Spleen (tissue), 11 donors: ENCODE data around the gene RABEP1. TPM values are rescaled to one million over a fixed set of nuclear protein-coding genes. Genes with fewer than 3 reads are reported as not detected.

ENCODE experiments used
- DNase-seq: peaks from one replicate; pipeline ENCODE4 v3.0.0-alpha.2; 2020
- H3K27ac ChIP-seq, 8 donors: fragments of 200-600 bp; sonication (generic) in 7 of 8; 1 replicate in 4 of 8; 2 replicates in 4 of 8; pipeline versions ENCODE4 v1.5.0 to v1.8.0; 2016 to 2021; ENCODE audit warnings: inconsistent platforms in 4 of 8, mild to moderate bottlenecking in 4 of 8, moderate library complexity in 1 of 8
- H3K27me3 ChIP-seq, 7 donors: fragments of 200-600 bp; sonication (generic) in 6 of 7; replicated peaks in 1 of 7; 1 replicate in 4 of 7; 2 replicates in 3 of 7; pipeline versions ENCODE4 v1.5.0 to v1.8.0; 2016 to 2021; ENCODE audit warnings: inconsistent platforms in 3 of 7, mild to moderate bottlenecking in 1 of 7
- H3K36me3 ChIP-seq, 6 donors: fragments of 200-600 bp; sonication (generic) in 5 of 6; 1 replicate in 4 of 6; 2 replicates in 2 of 6; pipeline versions ENCODE4 v1.5.0 to v1.8.0; 2016 to 2021; ENCODE audit warnings: inconsistent platforms in 2 of 6
- H3K4me1 ChIP-seq, 6 donors: fragments of 200-600 bp; sonication (generic) in 5 of 6; 1 replicate in 3 of 6; 2 replicates in 3 of 6; pipeline versions ENCODE4 v1.5.0 to v1.8.0; 2016 to 2021; ENCODE audit warnings: inconsistent platforms in 3 of 6
- H3K4me3 ChIP-seq, 8 donors: fragments of 200-600 bp; sonication (generic) in 7 of 8; 1 replicate in 4 of 8; 2 replicates in 4 of 8; pipeline versions ENCODE4 v1.5.0 to v1.8.0; 2016 to 2021; ENCODE audit warnings: inconsistent platforms in 4 of 8, mild to moderate bottlenecking in 4 of 8, moderate library complexity in 2 of 8
- H3K9me3 ChIP-seq, 8 donors: fragments of 200-600 bp; sonication (generic) in 7 of 8; 1 replicate in 4 of 8; 2 replicates in 4 of 8; pipeline versions ENCODE4 v1.5.0 to v1.8.0; 2016 to 2021; ENCODE audit warnings: inconsistent platforms in 4 of 8
- POLR2A ChIP-seq, 3 donors: fragments of 450-650 bp; IDR thresholded peaks; one replicate each; pipeline ENCODE4 v1.5.1; 2017; ENCODE audit warnings: antibody characterized with exemption in 3 of 3, mild to moderate bottlenecking in 1 of 3
- POLR2AphosphoS5 ChIP-seq, 3 donors: sonication (generic); formaldehyde crosslinking; IDR thresholded peaks; one replicate each; pipeline ENCODE4 v1.5.1; 2017; ENCODE audit warnings: antibody characterized with exemption in 3 of 3
- WGBS, 5 donors: extraction: QIAGEN DNeasy Blood & Tissue Kit in 3 of 5; methylation state at CpG; one replicate each; pipeline versions ENCODE4 v1.1.5 to v1.1.7; 2013 to 2018; 5-methylcytosine and 5-hydroxymethylcytosine counted together
- intact Hi-C: fragments of 100-400 bp; cut with DNase I; formaldehyde crosslinking; loops from one replicate; pipeline ENCODE4 v1.15.0; 2023; ENCODE audit warnings: low total_unique reads
- polyA plus RNA-seq, 3 donors: library from polyadenylated mRNA; stranded (reverse); fragments of 200-250 nt; gene quantifications; one replicate each; pipeline ENCODE4 v1.2.1, GENCODE V29; 2013
- total RNA-seq, 7 donors: library from RNA; depleted of rRNA in 3 of 7; stranded (reverse); fragments of >200 nt in 3 of 7; fragmentation: NEBNext Ultra II Directional in 4 of 7; extraction: Animal tissue kit (Norgen Biotek cat#: 25700) in 4 of 7; gene quantifications; one replicate each; pipeline versions ENCODE4 v1.1.0 to v1.2.1, GENCODE V29; 2016 to 2021
- TF ChIP-seq, protein P1 (sequence below), 11 experiments: fragments of 200-600 bp in 7 of 11; fragments of 450-650 bp in 4 of 11; sonication (generic) in 4 of 11; IDR thresholded peaks in 8 of 11; conservative IDR thresholded peaks in 3 of 11; 1 replicate in 7 of 11; 2 replicates in 4 of 11; pipeline versions ENCODE4 v1.4.0 to v1.8.0; 2016 to 2021; ENCODE audit warnings: antibody characterized with exemption in 11 of 11, inconsistent platforms in 4 of 11, mild to moderate bottlenecking in 1 of 11
- donor health status: healthy with polysubstance abuse.
- donor health status: DM: no; HTN: no; CAD: no; lungs with moderate emphysema.
- donor health status: DM: no; HTN: no; CAD: no.
- donor health status: Bipolar disorder and iron deficiency.
- donor health status: healthy.
- donor health status: DM: no; HTN: no; CAD: no.
- donor health status: DM: yes; HTN: yes; CAD: no.

Gene RABEP1
- total and polyA plus RNA-seq, 10 donors = 17.1 to 58.0 (median 50.1) TPM

DNA sequence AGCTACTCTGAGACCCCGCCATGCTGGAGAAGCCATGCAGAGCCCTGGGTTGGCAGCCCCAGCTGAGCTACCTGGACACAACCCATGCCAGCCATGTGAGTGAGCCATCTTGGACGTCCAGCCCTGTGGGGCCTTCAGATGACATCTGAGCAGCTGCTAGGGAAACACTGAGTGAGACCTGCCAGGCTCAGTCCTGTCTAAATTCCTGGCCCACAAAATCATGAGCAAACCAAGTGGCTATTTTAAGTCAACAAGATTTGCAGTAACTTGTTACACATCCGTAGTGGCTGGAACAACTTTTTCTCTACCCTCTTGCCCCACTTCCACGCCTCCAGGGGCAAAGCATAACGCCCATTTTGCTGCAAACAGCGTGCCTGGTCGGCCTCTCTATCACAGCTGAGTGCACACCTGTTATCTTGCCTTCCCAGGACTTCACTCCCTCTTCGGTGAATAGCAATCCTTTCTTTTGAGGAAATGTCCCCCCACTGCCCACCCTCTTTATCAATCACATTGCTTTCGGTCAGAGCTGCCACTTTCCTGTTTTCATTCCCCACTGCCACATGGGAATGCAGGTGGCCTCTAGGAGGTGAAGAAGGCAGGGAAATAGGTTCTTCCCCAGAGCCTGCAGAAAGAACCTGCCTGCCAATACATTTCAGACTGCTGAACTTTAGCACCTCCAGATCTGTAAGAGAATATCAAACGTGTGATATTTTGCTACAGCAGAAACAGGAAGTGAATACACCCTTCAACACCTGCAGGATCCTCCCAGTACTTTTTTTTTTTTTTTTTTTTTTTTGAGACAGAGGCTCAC is 40.0 kb upstream of the RABEP1 start:
- peak; percentile 78 for DNase-seq
- TF ChIP-seq POLR2A (IDR thresholded peaks at IDR 0.05) (no peak), POLR2AphosphoS5 (IDR thresholded peaks at IDR 0.05) (peak in 1 of 3 donors; percentile 30)
- TF ChIP-seq, protein P1, sequence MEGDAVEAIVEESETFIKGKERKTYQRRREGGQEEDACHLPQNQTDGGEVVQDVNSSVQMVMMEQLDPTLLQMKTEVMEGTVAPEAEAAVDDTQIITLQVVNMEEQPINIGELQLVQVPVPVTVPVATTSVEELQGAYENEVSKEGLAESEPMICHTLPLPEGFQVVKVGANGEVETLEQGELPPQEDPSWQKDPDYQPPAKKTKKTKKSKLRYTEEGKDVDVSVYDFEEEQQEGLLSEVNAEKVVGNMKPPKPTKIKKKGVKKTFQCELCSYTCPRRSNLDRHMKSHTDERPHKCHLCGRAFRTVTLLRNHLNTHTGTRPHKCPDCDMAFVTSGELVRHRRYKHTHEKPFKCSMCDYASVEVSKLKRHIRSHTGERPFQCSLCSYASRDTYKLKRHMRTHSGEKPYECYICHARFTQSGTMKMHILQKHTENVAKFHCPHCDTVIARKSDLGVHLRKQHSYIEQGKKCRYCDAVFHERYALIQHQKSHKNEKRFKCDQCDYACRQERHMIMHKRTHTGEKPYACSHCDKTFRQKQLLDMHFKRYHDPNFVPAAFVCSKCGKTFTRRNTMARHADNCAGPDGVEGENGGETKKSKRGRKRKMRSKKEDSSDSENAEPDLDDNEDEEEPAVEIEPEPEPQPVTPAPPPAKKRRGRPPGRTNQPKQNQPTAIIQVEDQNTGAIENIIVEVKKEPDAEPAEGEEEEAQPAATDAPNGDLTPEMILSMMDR (IDR thresholded peaks at IDR 0.05 in 8 of 11, conservative IDR thresholded peaks at IDR 0.05 in 3 of 11) = peak in 3 of 11 experiments; percentile 8 to 42 (median 10)
- WGBS, 5 donors = 50 to 58% (median 57%) methylated on average over 10 of the region's 10 CpGs

DNA sequence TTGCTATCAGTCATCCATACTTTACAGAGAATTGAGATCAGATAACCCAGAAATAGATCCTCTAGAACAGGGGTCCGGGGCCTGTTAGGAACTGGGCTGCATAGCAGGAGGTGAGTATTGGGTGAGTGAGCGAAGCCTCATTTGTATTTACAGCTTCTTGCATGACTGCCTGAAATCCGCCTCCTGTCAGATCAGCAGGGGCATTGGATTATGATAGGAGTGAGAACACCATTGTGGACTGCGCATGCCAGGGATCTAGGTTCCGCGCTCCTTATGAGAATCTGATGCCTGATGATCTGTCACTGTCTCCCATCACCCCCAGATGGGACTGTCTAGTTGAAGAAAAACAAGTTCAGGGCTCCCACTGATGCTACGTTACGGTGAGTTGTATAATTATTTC is 34.5 kb upstream of the RABEP1 start:
- Histone ChIP-seq H3K4me1 (peaks cover 4 to 35% (median 18%) of the 10 kb centered on the region in 6 donors), H3K27me3 (no peaks in the 10 kb centered on the region), H3K9me3 (no peaks in the 10 kb centered on the region), H3K4me3 (no peak overlapping the region), H3K36me3 (no peaks in the 10 kb centered on the region), H3K27ac (peak overlapping the region in 3 of 8 donors; percentile 33 to 56 (median 45))
- TF ChIP-seq POLR2AphosphoS5 (IDR thresholded peaks at IDR 0.05) (no peak), POLR2A (IDR thresholded peaks at IDR 0.05) (no peak)
- TF ChIP-seq, protein P1 (IDR thresholded peaks at IDR 0.05 in 8 of 11, conservative IDR thresholded peaks at IDR 0.05 in 3 of 11) = no peak
- WGBS, 5 donors = 90 to 97% (median 95%) methylated on average over 8 of the region's 8 CpGs
- intact Hi-C loops = no loop called here
- peak; percentile 8 for DNase-seq

More for the DNA sequence above, 40.0 kb upstream of the RABEP1 start:
- no peaks in the 10 kb centered on the region for H3K9me3 ChIP-seq
- H3K27me3 ChIP-seq = no peaks in the 10 kb centered on the region
- H3K27ac ChIP-seq = peak overlapping the region; percentile 67 to 93 (median 84)
- H3K4me3 ChIP-seq = peak overlapping the region in 1 of 8 donors; percentile 32
- peaks cover 4 to 52% (median 37%) of the 10 kb centered on the region in 6 donors for H3K4me1 ChIP-seq
- intact Hi-C loops = no loop called here
- no peaks in the 10 kb centered on the region for H3K36me3 ChIP-seq

DNA sequence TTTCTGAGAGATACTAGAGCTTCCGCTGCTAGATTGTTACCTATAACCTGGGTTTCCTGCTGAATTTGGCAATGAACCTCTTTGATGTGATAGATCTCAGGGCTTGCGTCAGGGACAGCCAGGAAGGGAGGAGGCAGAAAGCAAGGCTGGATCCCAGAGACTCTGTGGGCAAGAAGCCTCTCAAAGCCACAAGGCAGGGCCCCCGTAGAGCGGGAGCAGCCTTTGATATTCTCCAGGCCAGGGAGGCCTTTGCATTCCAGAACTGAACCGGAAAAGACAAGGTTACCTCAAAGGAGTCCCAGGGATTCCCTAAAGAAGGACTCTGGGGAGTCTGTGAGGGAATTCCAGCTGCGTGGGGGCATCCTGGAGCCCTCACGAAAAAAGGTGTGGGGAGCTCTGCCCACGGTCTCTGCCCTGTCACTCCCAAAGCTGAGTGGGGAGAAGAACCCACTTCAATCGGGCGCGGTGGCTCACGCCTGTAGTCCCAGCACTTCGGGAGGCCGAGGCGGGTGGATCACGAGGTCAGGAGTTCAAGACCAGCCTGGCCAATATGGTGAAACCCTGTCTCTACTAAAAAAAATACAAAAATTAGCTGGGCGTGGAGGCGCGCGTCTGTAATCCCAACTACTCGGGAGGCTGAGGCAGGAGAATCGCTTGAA is 33.1 kb upstream of the RABEP1 start:
- intact Hi-C loops = no loop called here

More for the DNA sequence above, 33.1 kb upstream of the RABEP1 start:
- peak; percentile 54 for DNase-seq
- Histone ChIP-seq H3K27ac (no peak overlapping the region), H3K4me3 (no peak overlapping the region), H3K27me3 (no peaks in the 10 kb centered on the region), H3K36me3 (no peaks in the 10 kb centered on the region), H3K9me3 (no peaks in the 10 kb centered on the region), H3K4me1 (peaks cover 0 to 26% (median 9%) of the 10 kb centered on the region in 6 donors)
- WGBS, 5 donors = 71 to 78% (median 75%) methylated on average over 22 of the region's 22 CpGs
- TF ChIP-seq POLR2A (IDR thresholded peaks at IDR 0.05) (no peak), POLR2AphosphoS5 (IDR thresholded peaks at IDR 0.05) (no peak)
- TF ChIP-seq, protein P1 (IDR thresholded peaks at IDR 0.05 in 8 of 11, conservative IDR thresholded peaks at IDR 0.05 in 3 of 11) = no peak
